C4-2B (cell line): ENCODE data around the gene OPCML.

Experiments
- ZFX ChIP-seq: fragments of 450-650 bp; IDR thresholded peaks from 2 replicates; pipeline ENCODE4 v1.6.1; 2017
- TF ChIP-seq, protein P1 (sequence below): fragments of 450-650 bp; conservative IDR thresholded peaks from 2 replicates; pipeline ENCODE4 v1.5.1; 2017; ENCODE audit warnings: mild to moderate bottlenecking

- TF ChIP-seq, protein P1, sequence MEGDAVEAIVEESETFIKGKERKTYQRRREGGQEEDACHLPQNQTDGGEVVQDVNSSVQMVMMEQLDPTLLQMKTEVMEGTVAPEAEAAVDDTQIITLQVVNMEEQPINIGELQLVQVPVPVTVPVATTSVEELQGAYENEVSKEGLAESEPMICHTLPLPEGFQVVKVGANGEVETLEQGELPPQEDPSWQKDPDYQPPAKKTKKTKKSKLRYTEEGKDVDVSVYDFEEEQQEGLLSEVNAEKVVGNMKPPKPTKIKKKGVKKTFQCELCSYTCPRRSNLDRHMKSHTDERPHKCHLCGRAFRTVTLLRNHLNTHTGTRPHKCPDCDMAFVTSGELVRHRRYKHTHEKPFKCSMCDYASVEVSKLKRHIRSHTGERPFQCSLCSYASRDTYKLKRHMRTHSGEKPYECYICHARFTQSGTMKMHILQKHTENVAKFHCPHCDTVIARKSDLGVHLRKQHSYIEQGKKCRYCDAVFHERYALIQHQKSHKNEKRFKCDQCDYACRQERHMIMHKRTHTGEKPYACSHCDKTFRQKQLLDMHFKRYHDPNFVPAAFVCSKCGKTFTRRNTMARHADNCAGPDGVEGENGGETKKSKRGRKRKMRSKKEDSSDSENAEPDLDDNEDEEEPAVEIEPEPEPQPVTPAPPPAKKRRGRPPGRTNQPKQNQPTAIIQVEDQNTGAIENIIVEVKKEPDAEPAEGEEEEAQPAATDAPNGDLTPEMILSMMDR, result no peak
- TF ChIP-seq ZFX, result no peak
Measured at GRCh38 chr11:132438418-132438817, 1093.9 kb downstream of the OPCML start.
